GM12873 (cell line): ENCODE data around the gene PTPN1.

ENCODE experiments used
- CTCF ChIP-seq: IDR thresholded peaks from 2 replicates; pipeline ENCODE4 v1.5.1; 2012; ENCODE audit warnings: low read depth, mild to moderate bottlenecking, moderate library complexity, low read length, control low read depth; ENCODE audit not compliant: insufficient read depth; ENCODE audit errors: missing control alignments

The PTPN1 gene

GRCh38 chr20:50594591-50595432 is 84.6 kb downstream of the PTPN1 start:
- TF ChIP-seq CTCF, result no peak

GRCh38 chr20:50595433-50595895 is 85.3 kb downstream of the PTPN1 start:
- no peak for TF ChIP-seq CTCF

GRCh38 chr20:50595988-50596693 is 86.0 kb downstream of the PTPN1 start:
- no peak for TF ChIP-seq CTCF

- no peak for TF ChIP-seq CTCF
Measured at GRCh38 chr20:50596694-50597021, 86.5 kb downstream of the PTPN1 start.

- no peak for TF ChIP-seq CTCF
Measured at GRCh38 chr20:50597406-50597969, 87.3 kb downstream of the PTPN1 start.

GRCh38 chr20:50598074-50598473 is 87.9 kb downstream of the PTPN1 start:
- no peak for TF ChIP-seq CTCF

- no peak for TF ChIP-seq CTCF
Measured at GRCh38 chr20:50600281-50600895, 90.2 kb downstream of the PTPN1 start.
